ENCODE data around the gene FSCB.
"Not testable (repeated sequence)": the region's sequence is repeated elsewhere in the genome, so short reads cannot be mapped to it uniquely, and the experiment has no call there.

The FSCB gene

GRCh38 chr14:44507183-44507582, at the start of gene FSCB:
TSS of gene FSCB (minus strand) at chr14:44507283. CDS start at chr14:44506987, 296 bp downstream.
- Histone ChIP-seq H3K4me3 (replicated peaks; ENCODE audit: low read depth, low read length) (no peak within 1 kb of the TSS), H3K27me3 (replicated peaks; ENCODE audit: control insufficient read depth, insufficient read depth, low read length) (no peaks in the 10 kb centered on the region), H3K36me3 (ENCODE audit: control insufficient read depth, insufficient read depth, low read length) (no peaks in the 10 kb centered on the region)
- no peak for TF ChIP-seq CTCF (IDR thresholded peaks at IDR 0.05; ENCODE audit: insufficient read depth, low read length, poor library complexity, severe bottlenecking)
- no peak for DNase-seq (ENCODE audit: extremely low read depth, insufficient read length)

GRCh38 chr14:44531658-44532057, 24.6 kb upstream of the FSCB start:
- DNase-seq (ENCODE audit: extremely low read depth, insufficient read length): no peak
- H3K36me3 ChIP-seq (ENCODE audit: control insufficient read depth, insufficient read depth, low read length): no peaks in the 10 kb centered on the region

GRCh38 chr14:44530475-44530874, 23.4 kb upstream of the FSCB start:
- no peak for DNase-seq (ENCODE audit: extremely low read depth, insufficient read length)
- Histone ChIP-seq H3K27me3 (replicated peaks; ENCODE audit: control insufficient read depth, insufficient read depth, low read length) (no peaks in the 10 kb centered on the region), H3K4me3 (replicated peaks; ENCODE audit: low read depth, low read length) (no peak overlapping the region), H3K36me3 (ENCODE audit: control insufficient read depth, insufficient read depth, low read length) (no peaks in the 10 kb centered on the region)
- TF ChIP-seq CTCF (IDR thresholded peaks at IDR 0.05; ENCODE audit: insufficient read depth, low read length, poor library complexity, severe bottlenecking): no peak

More at GRCh38 chr14:44531658-44532057, 24.6 kb upstream of the FSCB start:
- Histone ChIP-seq H3K27me3 (replicated peaks; ENCODE audit: control insufficient read depth, insufficient read depth, low read length) (no peaks in the 10 kb centered on the region), H3K4me3 (replicated peaks; ENCODE audit: low read depth, low read length) (no peak overlapping the region)
- no peak for TF ChIP-seq CTCF (IDR thresholded peaks at IDR 0.05; ENCODE audit: insufficient read depth, low read length, poor library complexity, severe bottlenecking)

GRCh38 chr14:44529026-44529425, 21.9 kb upstream of the FSCB start:
- H3K36me3 ChIP-seq (ENCODE audit: control insufficient read depth, insufficient read depth, low read length): no peaks in the 10 kb centered on the region
- no peak overlapping the region for H3K4me3 ChIP-seq (replicated peaks; ENCODE audit: low read depth, low read length)
- DNase-seq (ENCODE audit: extremely low read depth, insufficient read length): no peak
- no peaks in the 10 kb centered on the region for H3K27me3 ChIP-seq (replicated peaks; ENCODE audit: control insufficient read depth, insufficient read depth, low read length)
- no peak for TF ChIP-seq CTCF (IDR thresholded peaks at IDR 0.05; ENCODE audit: insufficient read depth, low read length, poor library complexity, severe bottlenecking)

- no peaks in the 10 kb centered on the region for H3K27me3 ChIP-seq (replicated peaks; ENCODE audit: control insufficient read depth, insufficient read depth, low read length)
- DNase-seq (ENCODE audit: extremely low read depth, insufficient read length): no peak
- no peaks in the 10 kb centered on the region for H3K36me3 ChIP-seq (ENCODE audit: control insufficient read depth, insufficient read depth, low read length)
- H3K4me3 ChIP-seq (replicated peaks; ENCODE audit: low read depth, low read length): no peak overlapping the region
- TF ChIP-seq CTCF (IDR thresholded peaks at IDR 0.05; ENCODE audit: insufficient read depth, low read length, poor library complexity, severe bottlenecking): no peak
These were observed 21.1 kb upstream of the FSCB start for GRCh38 chr14:44528180-44528579.

GRCh38 chr14:44525237-44525636, 18.2 kb upstream of the FSCB start:
- Histone ChIP-seq H3K36me3 (ENCODE audit: control insufficient read depth, insufficient read depth, low read length) (no peaks in the 10 kb centered on the region), H3K27me3 (replicated peaks; ENCODE audit: control insufficient read depth, insufficient read depth, low read length) (no peaks in the 10 kb centered on the region), H3K4me3 (replicated peaks; ENCODE audit: low read depth, low read length) (no peak overlapping the region)
- no peak for DNase-seq (ENCODE audit: extremely low read depth, insufficient read length)
- no peak for TF ChIP-seq CTCF (IDR thresholded peaks at IDR 0.05; ENCODE audit: insufficient read depth, low read length, poor library complexity, severe bottlenecking)

GRCh38 chr14:44515668-44516067, 8.6 kb upstream of the FSCB start:
- not testable (repeated sequence) for H3K4me3 ChIP-seq (replicated peaks; ENCODE audit: low read depth, low read length); H3K36me3 ChIP-seq (ENCODE audit: control insufficient read depth, insufficient read depth, low read length); H3K27me3 ChIP-seq (replicated peaks; ENCODE audit: control insufficient read depth, insufficient read depth, low read length); DNase-seq (ENCODE audit: extremely low read depth, insufficient read length)

All from GM06990 (cell line).